ENCODE data around the gene SRSF4. TPM values are rescaled to one million over a fixed set of nuclear protein-coding genes. Genes with fewer than 3 reads are reported as not detected.

SRSF4 gene
- total RNA-seq, 4 donors from 2014 or later, result 41.4 to 82.6 (median 56.4) TPM

- Histone ChIP-seq H3K27ac (no peak overlapping the region), H3K27me3 (no peaks in the 10 kb centered on the region), H3K4me3 (no peak overlapping the region), H3K4me1 (no peaks in the 10 kb centered on the region), H3K36me3 (peaks cover 0 to 73% (median 0%) of the 10 kb centered on the region in 3 donors), H3K9me3 (no peaks in the 10 kb centered on the region)
- WGBS, 2 donors, result 73 to 83% methylated on average over 4 of the region's 4 CpGs
- TF ChIP-seq CTCF (IDR thresholded peaks at IDR 0.05) (no peak), POLR2A (IDR thresholded peaks at IDR 0.05) (no peak)
- no peak for DNase-seq
- intact Hi-C loops (cut with DNase I), result no loop called here
Measured at GRCh38 chr1:29099286-29099685, 82.4 kb downstream of the SRSF4 start.

Small RNA genes within 50 kb of the gene (small RNA-seq; reads per million reads assigned to genes)
- 0 reads per million in 4 donors for gene RF02271

Other genes with a start within 250 kb of the SRSF4 start
- gene TMEM200B, start 58.0 kb downstream of the SRSF4 start, total RNA-seq, result 1 to 10 TPM in 3 of 4 donors, under 1 TPM in 1; 0.91 to 5.3 (median 3.4) TPM
- gene MECR, start 49.0 kb upstream of the SRSF4 start, total RNA-seq, result 10 to 100 TPM; 14.3 to 29.4 (median 16.1) TPM
- gene PTPRU, start 54.6 kb upstream of the SRSF4 start, total RNA-seq, result 10 to 100 TPM in 1 of 4 donors, 1 to 10 TPM in 3; 4.3 to 15.9 (median 7.5) TPM